ENCODE results near the gene SYTL5. TPM values are rescaled to one million over a fixed set of nuclear protein-coding genes. Genes with fewer than 3 reads are reported as not detected.

SYTL5 gene
- total and polyA plus RNA-seq, 4 experiments from 2014 or later: not detected

Small RNA genes lying within 50 kb of the gene (microRNA-seq; reads per million reads assigned to microRNA genes)
- gene MIR548AJ2 (ENCODE audit: borderline microRNAs expressed, borderline number of aligned reads, borderline replicate concordance): not detected

Other genes starting within 250 kb of the SYTL5 start
- 1 to 10 TPM; 6.3 to 8.1 TPM for gene CYBB, start 226.5 kb upstream of the SYTL5 start, total RNA-seq
- under 1 TPM; 0.05 to 0.94 TPM for gene CYBB, start 226.5 kb upstream of the SYTL5 start, polyA plus RNA-seq
- gene DYNLT3, start 159.0 kb upstream of the SYTL5 start, total RNA-seq: 10 to 100 TPM; 38.5 to 41.5 TPM
- gene DYNLT3, start 159.0 kb upstream of the SYTL5 start, polyA plus RNA-seq: 10 to 100 TPM; 53.3 to 71.8 TPM
- gene SRPX, start 214.3 kb downstream of the SYTL5 start, total RNA-seq: not detected
- gene SRPX, start 214.3 kb downstream of the SYTL5 start, polyA plus RNA-seq: under 1 TPM in 1 of 2 donors, not detected in 1; 0.21 TPM

Data from CD4-positive, alpha-beta memory T cell (primary cell).